Effector memory CD8-positive, alpha-beta T cell (primary cell): ENCODE measurements around the gene NR2F1-AS1.

Experiments used
- ATAC-seq: fragments of 150-1000 bp; cut with Tn5 transposase; replicated peaks from 2 replicates; pipeline ENCODE4 v1.10.0; 2021; ENCODE audit warnings: mild to moderate bottlenecking, moderate library complexity
- DNase-seq, 3 experiments: peaks; one replicate each; pipeline ENCODE4 v3.0.0; 2021
- H3K27ac Mint-ChIP-seq, 2 donors: one replicate each; pipeline ENCODE4 v1.8.0; 2022; ENCODE audit warnings: mild to moderate bottlenecking in 2 of 2, mixed read lengths in 2 of 2, moderate library complexity in 2 of 2
- H3K27me3 Mint-ChIP-seq, 2 donors: one replicate each; pipeline ENCODE4 v1.8.0; 2022; ENCODE audit warnings: mixed read lengths in 2 of 2
- H3K36me3 Mint-ChIP-seq: one replicate; pipeline ENCODE4 v1.8.0; 2022; ENCODE audit warnings: mild to moderate bottlenecking, moderate library complexity, mixed read lengths; ENCODE audit not compliant: insufficient read depth
- H3K4me1 Mint-ChIP-seq, 2 donors: one replicate each; pipeline ENCODE4 v1.8.0; 2022; ENCODE audit warnings: low read depth in 2 of 2, mixed read lengths in 2 of 2
- H3K4me3 Mint-ChIP-seq, 2 donors: one replicate each; pipeline ENCODE4 v1.8.0; 2022; ENCODE audit warnings: mild to moderate bottlenecking in 2 of 2, mixed read lengths in 2 of 2, moderate library complexity in 2 of 2
- H3K9me3 Mint-ChIP-seq, 2 donors: one replicate each; pipeline ENCODE4 v1.8.0; 2022; ENCODE audit warnings: mixed read lengths in 2 of 2
- total RNA-seq, 9 experiments: gene quantifications; one replicate each; lab custom pipeline; 2026; lab: John Stamatoyannopoulos, UW

The NR2F1-AS1 gene
- 0 to 0.24 (median 0) reads per million in 9 experiments for total RNA-seq

- Mint-ChIP-seq H3K27ac (no peak within 1 kb of the TSS), H3K4me3 (no peak within 1 kb of the TSS), H3K4me1 (peaks cover 18 to 20% of the 10 kb centered on the region in 2 donors), H3K9me3 (no peaks in the 10 kb centered on the region), H3K36me3 (peaks cover 4% of the 10 kb centered on the region), H3K27me3 (peaks cover 39 to 40% of the 10 kb centered on the region in 2 donors)
- ATAC-seq (peak; percentile 38), DNase-seq (no peak)
These were observed at the start of gene NR2F1-AS1 for GRCh38 chr5:93580927-93581445. Gene NR2F1-AS1 (minus strand): TSS chr5:93581219.

- Mint-ChIP-seq H3K27me3 (no peaks in the 10 kb centered on the region), H3K27ac (no peak overlapping the region), H3K4me1 (peaks cover 10 to 18% of the 10 kb centered on the region in 2 donors), H3K4me3 (no peak overlapping the region), H3K9me3 (no peaks in the 10 kb centered on the region), H3K36me3 (peaks cover 8% of the 10 kb centered on the region)
- no peak for DNase-seq
- no peak for ATAC-seq
These were observed 45.8 kb upstream of the NR2F1-AS1 start for GRCh38 chr5:93626801-93627200.

GRCh38 chr5:93623153-93623552 lies 42.1 kb upstream of the NR2F1-AS1 start:
- H3K9me3 Mint-ChIP-seq, result no peaks in the 10 kb centered on the region
- DNase-seq, result no peak
- ATAC-seq, result peak; percentile 10
- H3K36me3 Mint-ChIP-seq, result peaks cover 28% of the 10 kb centered on the region
- H3K27me3 Mint-ChIP-seq, result no peaks in the 10 kb centered on the region
- H3K27ac Mint-ChIP-seq, result peak overlapping the region; percentile 95 to 96
- H3K4me1 Mint-ChIP-seq, result peaks cover 20 to 30% of the 10 kb centered on the region in 2 donors
- peak overlapping the region in 1 of 2 donors; percentile 35 for H3K4me3 Mint-ChIP-seq

GRCh38 chr5:93622240-93622885 lies 41.3 kb upstream of the NR2F1-AS1 start:
- peaks cover 20 to 30% of the 10 kb centered on the region in 2 donors for H3K4me1 Mint-ChIP-seq

GRCh38 chr5:93621327-93621798 lies 40.3 kb upstream of the NR2F1-AS1 start:
- Mint-ChIP-seq H3K4me1 (peaks cover 20 to 30% of the 10 kb centered on the region in 2 donors), H3K27ac (peak overlapping the region; percentile 95 to 99), H3K36me3 (peaks cover 28% of the 10 kb centered on the region), H3K27me3 (no peaks in the 10 kb centered on the region), H3K9me3 (no peaks in the 10 kb centered on the region), H3K4me3 (peak overlapping the region; percentile 93 to 97)
- DNase-seq, result peak in 1 of 3 experiments; percentile 15
- no peak for ATAC-seq

More at GRCh38 chr5:93622240-93622885, 41.3 kb upstream of the NR2F1-AS1 start:
- peaks cover 28% of the 10 kb centered on the region for H3K36me3 Mint-ChIP-seq
- no peaks in the 10 kb centered on the region for H3K9me3 Mint-ChIP-seq
- peak overlapping the region; percentile 93 to 97 for H3K4me3 Mint-ChIP-seq
- no peaks in the 10 kb centered on the region for H3K27me3 Mint-ChIP-seq
- peak overlapping the region; percentile 95 to 96 for H3K27ac Mint-ChIP-seq
- ATAC-seq, result peak; percentile 77
- peak; percentile 59 to 64 (median 62) for DNase-seq

GRCh38 chr5:93620487-93621326 lies 39.7 kb upstream of the NR2F1-AS1 start:
- ATAC-seq (peak; percentile 56), DNase-seq (peak; percentile 56 to 62 (median 58))
- Mint-ChIP-seq H3K4me1 (peaks cover 20 to 30% of the 10 kb centered on the region in 2 donors), H3K27me3 (no peaks in the 10 kb centered on the region), H3K4me3 (peak overlapping the region; percentile 93 to 97), H3K9me3 (no peaks in the 10 kb centered on the region), H3K27ac (peak overlapping the region; percentile 95 to 99), H3K36me3 (peaks cover 28% of the 10 kb centered on the region)

- H3K9me3 Mint-ChIP-seq, result no peaks in the 10 kb centered on the region
- peaks cover 10 to 15% of the 10 kb centered on the region in 2 donors for H3K4me1 Mint-ChIP-seq
- peaks cover 0 to 28% of the 10 kb centered on the region in 2 donors for H3K27me3 Mint-ChIP-seq
These were observed 35.6 kb upstream of the NR2F1-AS1 start for GRCh38 chr5:93616538-93617174.

GRCh38 chr5:93612855-93613243 lies 31.8 kb upstream of the NR2F1-AS1 start:
- H3K27ac Mint-ChIP-seq, result no peak overlapping the region
- H3K4me1 Mint-ChIP-seq, result peaks cover 0 to 12% of the 10 kb centered on the region in 2 donors
- H3K27me3 Mint-ChIP-seq, result peaks cover 0 to 63% of the 10 kb centered on the region in 2 donors
- H3K36me3 Mint-ChIP-seq, result peaks cover 5% of the 10 kb centered on the region
- ATAC-seq (no peak), DNase-seq (no peak)
- H3K9me3 Mint-ChIP-seq, result no peaks in the 10 kb centered on the region
- H3K4me3 Mint-ChIP-seq, result no peak overlapping the region

More at GRCh38 chr5:93616538-93617174, 35.6 kb upstream of the NR2F1-AS1 start:
- no peak for ATAC-seq
- Mint-ChIP-seq H3K4me3 (no peak overlapping the region), H3K36me3 (peaks cover 19% of the 10 kb centered on the region), H3K27ac (no peak overlapping the region)
- DNase-seq, result no peak

- peak overlapping the region in 1 of 2 donors; percentile 10 for H3K4me3 Mint-ChIP-seq
- H3K9me3 Mint-ChIP-seq, result no peaks in the 10 kb centered on the region
- peaks cover 0 to 18% of the 10 kb centered on the region in 2 donors for H3K4me1 Mint-ChIP-seq
- peak; percentile 31 for ATAC-seq
- DNase-seq, result no peak
- peaks cover 5% of the 10 kb centered on the region for H3K36me3 Mint-ChIP-seq
- H3K27me3 Mint-ChIP-seq, result peaks cover 0 to 69% of the 10 kb centered on the region in 2 donors
- peak overlapping the region in 1 of 2 donors; percentile 55 for H3K27ac Mint-ChIP-seq
These were observed 31.2 kb upstream of the NR2F1-AS1 start for GRCh38 chr5:93611976-93612854.

GRCh38 chr5:93611273-93611975 lies 30.4 kb upstream of the NR2F1-AS1 start:
- no peak for ATAC-seq
- no peak for DNase-seq
- H3K4me3 Mint-ChIP-seq, result no peak overlapping the region
- H3K36me3 Mint-ChIP-seq, result peaks cover 5% of the 10 kb centered on the region
- H3K9me3 Mint-ChIP-seq, result no peaks in the 10 kb centered on the region
- H3K4me1 Mint-ChIP-seq, result peaks cover 0 to 18% of the 10 kb centered on the region in 2 donors
- H3K27me3 Mint-ChIP-seq, result peaks cover 0 to 75% of the 10 kb centered on the region in 2 donors
- H3K27ac Mint-ChIP-seq, result peak overlapping the region in 1 of 2 donors; percentile 55

- no peak overlapping the region for H3K27ac Mint-ChIP-seq
- no peak for DNase-seq
- peaks cover 0 to 82% of the 10 kb centered on the region in 2 donors for H3K27me3 Mint-ChIP-seq
- H3K4me1 Mint-ChIP-seq, result peaks cover 0 to 18% of the 10 kb centered on the region in 2 donors
- ATAC-seq, result no peak
- no peak overlapping the region for H3K4me3 Mint-ChIP-seq
- peaks cover 5% of the 10 kb centered on the region for H3K36me3 Mint-ChIP-seq
- no peaks in the 10 kb centered on the region for H3K9me3 Mint-ChIP-seq
These were observed 29.7 kb upstream of the NR2F1-AS1 start for GRCh38 chr5:93610581-93611272.
